Panc1 (cell line): ENCODE data around the gene MDM2.

Experiments
- POLR2AphosphoS5 ChIP-seq: IDR thresholded peaks from 2 replicates; pipeline ENCODE4 v1.6.1; 2012; ENCODE audit warnings: mild to moderate bottlenecking, low read depth, low read length, moderate library complexity
- SIN3A ChIP-seq: IDR thresholded peaks from 2 replicates; pipeline ENCODE4 v1.6.1; 2012; ENCODE audit warnings: low read depth, mild to moderate bottlenecking, low read length, moderate library complexity, borderline replicate concordance; ENCODE audit not compliant: insufficient read depth
- TF ChIP-seq, protein P1 (sequence below): fragments of 450-650 bp; IDR thresholded peaks from 2 replicates; pipeline ENCODE4 v1.5.1; 2017; ENCODE audit warnings: mild to moderate bottlenecking
- TF ChIP-seq, protein P2 (sequence below), 2 experiments: IDR thresholded peaks; 2 replicates each; pipeline ENCODE4 v1.6.1; 2011 to 2012; ENCODE audit warnings: low read depth in 2 of 2, control low read depth in 1 of 2, low read length in 1 of 2, mild to moderate bottlenecking in 1 of 2, moderate library complexity in 1 of 2; ENCODE audit not compliant: insufficient read depth in 1 of 2

DNA sequence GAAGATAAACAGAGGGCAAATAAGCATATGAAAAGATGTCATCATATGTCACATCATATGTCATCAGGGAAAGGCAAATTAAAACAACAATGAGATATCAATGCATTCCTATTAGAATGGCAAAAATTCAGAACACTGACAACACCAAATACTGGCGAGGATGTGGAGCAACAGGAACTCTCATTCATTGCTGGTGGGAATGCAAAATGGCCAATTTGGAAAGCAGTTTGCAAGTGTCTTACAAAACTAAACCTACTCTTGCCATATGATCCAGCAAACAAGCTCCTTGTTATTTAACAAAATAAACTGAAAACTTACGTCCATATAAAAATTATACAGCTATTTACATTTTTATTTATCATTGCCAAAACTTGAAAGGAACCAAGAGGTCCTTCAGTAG, 92.3 kb downstream of the MDM2 start:
- TF ChIP-seq SIN3A (no peak), POLR2AphosphoS5 (no peak)
- TF ChIP-seq, protein P1, sequence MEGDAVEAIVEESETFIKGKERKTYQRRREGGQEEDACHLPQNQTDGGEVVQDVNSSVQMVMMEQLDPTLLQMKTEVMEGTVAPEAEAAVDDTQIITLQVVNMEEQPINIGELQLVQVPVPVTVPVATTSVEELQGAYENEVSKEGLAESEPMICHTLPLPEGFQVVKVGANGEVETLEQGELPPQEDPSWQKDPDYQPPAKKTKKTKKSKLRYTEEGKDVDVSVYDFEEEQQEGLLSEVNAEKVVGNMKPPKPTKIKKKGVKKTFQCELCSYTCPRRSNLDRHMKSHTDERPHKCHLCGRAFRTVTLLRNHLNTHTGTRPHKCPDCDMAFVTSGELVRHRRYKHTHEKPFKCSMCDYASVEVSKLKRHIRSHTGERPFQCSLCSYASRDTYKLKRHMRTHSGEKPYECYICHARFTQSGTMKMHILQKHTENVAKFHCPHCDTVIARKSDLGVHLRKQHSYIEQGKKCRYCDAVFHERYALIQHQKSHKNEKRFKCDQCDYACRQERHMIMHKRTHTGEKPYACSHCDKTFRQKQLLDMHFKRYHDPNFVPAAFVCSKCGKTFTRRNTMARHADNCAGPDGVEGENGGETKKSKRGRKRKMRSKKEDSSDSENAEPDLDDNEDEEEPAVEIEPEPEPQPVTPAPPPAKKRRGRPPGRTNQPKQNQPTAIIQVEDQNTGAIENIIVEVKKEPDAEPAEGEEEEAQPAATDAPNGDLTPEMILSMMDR: no peak
- TF ChIP-seq, protein P2, sequence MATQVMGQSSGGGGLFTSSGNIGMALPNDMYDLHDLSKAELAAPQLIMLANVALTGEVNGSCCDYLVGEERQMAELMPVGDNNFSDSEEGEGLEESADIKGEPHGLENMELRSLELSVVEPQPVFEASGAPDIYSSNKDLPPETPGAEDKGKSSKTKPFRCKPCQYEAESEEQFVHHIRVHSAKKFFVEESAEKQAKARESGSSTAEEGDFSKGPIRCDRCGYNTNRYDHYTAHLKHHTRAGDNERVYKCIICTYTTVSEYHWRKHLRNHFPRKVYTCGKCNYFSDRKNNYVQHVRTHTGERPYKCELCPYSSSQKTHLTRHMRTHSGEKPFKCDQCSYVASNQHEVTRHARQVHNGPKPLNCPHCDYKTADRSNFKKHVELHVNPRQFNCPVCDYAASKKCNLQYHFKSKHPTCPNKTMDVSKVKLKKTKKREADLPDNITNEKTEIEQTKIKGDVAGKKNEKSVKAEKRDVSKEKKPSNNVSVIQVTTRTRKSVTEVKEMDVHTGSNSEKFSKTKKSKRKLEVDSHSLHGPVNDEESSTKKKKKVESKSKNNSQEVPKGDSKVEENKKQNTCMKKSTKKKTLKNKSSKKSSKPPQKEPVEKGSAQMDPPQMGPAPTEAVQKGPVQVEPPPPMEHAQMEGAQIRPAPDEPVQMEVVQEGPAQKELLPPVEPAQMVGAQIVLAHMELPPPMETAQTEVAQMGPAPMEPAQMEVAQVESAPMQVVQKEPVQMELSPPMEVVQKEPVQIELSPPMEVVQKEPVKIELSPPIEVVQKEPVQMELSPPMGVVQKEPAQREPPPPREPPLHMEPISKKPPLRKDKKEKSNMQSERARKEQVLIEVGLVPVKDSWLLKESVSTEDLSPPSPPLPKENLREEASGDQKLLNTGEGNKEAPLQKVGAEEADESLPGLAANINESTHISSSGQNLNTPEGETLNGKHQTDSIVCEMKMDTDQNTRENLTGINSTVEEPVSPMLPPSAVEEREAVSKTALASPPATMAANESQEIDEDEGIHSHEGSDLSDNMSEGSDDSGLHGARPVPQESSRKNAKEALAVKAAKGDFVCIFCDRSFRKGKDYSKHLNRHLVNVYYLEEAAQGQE (IDR thresholded peaks at IDR 0.05; ENCODE audit: insufficient read depth in 1 of 2, low read depth in 2 of 2, low read length in 1 of 2): no peak
